Neural progenitor cell (in vitro differentiated cells): ENCODE data around the gene HIC1. TPM values are rescaled to one million over a fixed set of nuclear protein-coding genes. Genes with fewer than 3 reads are reported as not detected.

Experiments used
- DNase-seq: peaks from one replicate; pipeline ENCODE4 v3.0.0-alpha.2; 2016; ENCODE audit warnings: low spot score
- H2AFZ ChIP-seq: fragments of 200-600 bp; sonication (generic); replicated peaks from 2 replicates; pipeline ENCODE4 v1.6.1; 2016; ENCODE audit warnings: antibody characterized with exemption
- H3F3A ChIP-seq: fragments of 200-600 bp; sonication (generic); 2 replicates; pipeline ENCODE4 v1.6.1; 2016; ENCODE audit warnings: antibody characterized with exemption, low read depth
- H3K27ac ChIP-seq: fragments of 200-600 bp; sonication (generic); 2 replicates; pipeline ENCODE4 v1.5.1; 2016; ENCODE audit warnings: mild to moderate bottlenecking
- H3K27me3 ChIP-seq: fragments of 200-600 bp; sonication (generic); 2 replicates; pipeline ENCODE4 v1.6.1; 2016; ENCODE audit warnings: mild to moderate bottlenecking, moderate library complexity
- H3K36me3 ChIP-seq: fragments of 200-600 bp; sonication (generic); 2 replicates; pipeline ENCODE4 v1.5.1; 2016
- H3K4me1 ChIP-seq: fragments of 200-600 bp; sonication (generic); 2 replicates; pipeline ENCODE4 v1.6.1; 2016; ENCODE audit warnings: mixed run types
- H3K4me2 ChIP-seq: fragments of 200-600 bp; sonication (generic); 2 replicates; pipeline ENCODE4 v1.6.1; 2016
- H3K4me3 ChIP-seq: fragments of 200-600 bp; sonication (generic); 2 replicates; pipeline ENCODE4 v1.5.1; 2016
- H3K79me2 ChIP-seq: fragments of 200-600 bp; sonication (generic); 2 replicates; pipeline ENCODE4 v1.6.1; 2016; ENCODE audit warnings: low read depth
- H3K9ac ChIP-seq: fragments of 200-600 bp; sonication (generic); 2 replicates; pipeline ENCODE4 v1.6.1; 2016
- H3K9me3 ChIP-seq: fragments of 200-600 bp; sonication (generic); 2 replicates; pipeline ENCODE4 v1.5.1; 2016; ENCODE audit warnings: low read depth
- H4K20me1 ChIP-seq: fragments of 200-600 bp; sonication (generic); 2 replicates; pipeline ENCODE4 v1.6.1; 2016; ENCODE audit warnings: low read depth
- H3K27ac Mint-ChIP-seq: 3 replicates; pipeline ENCODE4 v1.8.0; 2021; ENCODE audit warnings: mixed read lengths
- H3K27me3 Mint-ChIP-seq: 2 replicates; pipeline ENCODE4 v1.8.0; 2022; ENCODE audit warnings: low read depth, mild to moderate bottlenecking, inconsistent platforms, moderate library complexity, mixed read lengths; ENCODE audit not compliant: insufficient read depth
- H3K36me3 Mint-ChIP-seq: 3 replicates; pipeline ENCODE4 v1.8.0; 2021; ENCODE audit warnings: mixed read lengths
- H3K4me1 Mint-ChIP-seq: 3 replicates; pipeline ENCODE4 v1.8.0; 2021; ENCODE audit warnings: mixed read lengths
- H3K4me3 Mint-ChIP-seq: 3 replicates; pipeline ENCODE4 v1.8.0; 2021; ENCODE audit warnings: mild to moderate bottlenecking, moderate library complexity, mixed read lengths
- H3K9me3 Mint-ChIP-seq: 3 replicates; pipeline ENCODE4 v1.8.0; 2020; ENCODE audit warnings: mixed read lengths
- EZH2 ChIP-seq: fragments of 200-600 bp; sonication (generic); IDR thresholded peaks from 2 replicates; pipeline ENCODE4 v1.6.1; 2017; ENCODE audit warnings: antibody characterized with exemption, mild to moderate bottlenecking, moderate library complexity
- EZH2phosphoT487 ChIP-seq: fragments of 200-600 bp; sonication (generic); IDR thresholded peaks from 2 replicates; pipeline ENCODE4 v1.6.1; 2017; ENCODE audit warnings: antibody characterized with exemption
- total RNA-seq: library from RNA; depleted of rRNA; stranded (reverse); fragments of >200 nt; gene quantifications from 2 replicates; pipeline ENCODE4 v1.2.3, GENCODE V29; 2015; ENCODE audit warnings: low replicate concordance
- TF ChIP-seq, protein P1 (sequence below): fragments of 200-600 bp; sonication (generic); IDR thresholded peaks from 2 replicates; pipeline ENCODE4 v1.5.1; 2017; ENCODE audit warnings: antibody characterized with exemption, mild to moderate bottlenecking

HIC1 gene
- total RNA-seq, 1 donor from 2014 or later: not detected

DNA sequence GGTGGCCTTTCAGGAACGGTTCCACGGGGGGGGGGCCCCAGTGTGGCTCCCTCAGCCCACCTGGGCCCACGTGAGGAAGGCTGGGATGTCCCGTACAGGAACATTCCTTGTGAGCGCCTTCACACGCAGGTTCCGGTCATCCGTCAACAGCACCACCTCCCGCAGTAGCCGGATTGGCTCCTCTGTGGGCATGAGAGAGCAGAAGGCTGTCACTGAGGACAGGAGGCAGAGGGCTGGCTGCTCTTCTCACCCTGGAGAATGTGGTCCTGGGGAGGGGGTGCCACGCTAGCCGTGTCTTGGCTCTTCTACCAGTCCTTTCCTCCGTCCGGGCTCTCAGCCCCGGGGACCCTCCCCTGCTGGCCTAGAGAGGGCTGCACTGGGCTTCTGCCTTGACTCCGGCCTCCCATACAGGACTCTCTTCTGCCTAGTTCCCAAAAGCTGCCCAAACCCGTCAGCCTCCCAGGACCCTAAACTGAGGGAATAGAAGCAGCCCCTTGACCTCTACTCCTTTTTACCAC is 6.6 kb downstream of the HIC1 start:
- DNase-seq: no peak
- Histone ChIP-seq H3K9me3 (no peaks in the 10 kb centered on the region), H3K79me2 (no peaks in the 10 kb centered on the region), H2AFZ (no peak overlapping the region), H3K4me2 (no peak overlapping the region), H3K9ac (no peak overlapping the region), H3K36me3 (no peaks in the 10 kb centered on the region), H4K20me1 (peaks cover 68% of the 10 kb centered on the region), H3K4me1 (peaks cover 2% of the 10 kb centered on the region), H3K27ac (no peak overlapping the region), H3K27me3 (peaks cover 61% of the 10 kb centered on the region), H3K4me3 (no peak overlapping the region), H3F3A (peaks cover 11% of the 10 kb centered on the region)
- Mint-ChIP-seq H3K4me3 (no peak overlapping the region), H3K27me3 (peaks cover 18% of the 10 kb centered on the region), H3K27ac (no peak overlapping the region), H3K4me1 (peaks cover 31% of the 10 kb centered on the region), H3K9me3 (no peaks in the 10 kb centered on the region), H3K36me3 (peaks cover 30% of the 10 kb centered on the region)
- TF ChIP-seq EZH2phosphoT487: no peak
- TF ChIP-seq, protein P1, sequence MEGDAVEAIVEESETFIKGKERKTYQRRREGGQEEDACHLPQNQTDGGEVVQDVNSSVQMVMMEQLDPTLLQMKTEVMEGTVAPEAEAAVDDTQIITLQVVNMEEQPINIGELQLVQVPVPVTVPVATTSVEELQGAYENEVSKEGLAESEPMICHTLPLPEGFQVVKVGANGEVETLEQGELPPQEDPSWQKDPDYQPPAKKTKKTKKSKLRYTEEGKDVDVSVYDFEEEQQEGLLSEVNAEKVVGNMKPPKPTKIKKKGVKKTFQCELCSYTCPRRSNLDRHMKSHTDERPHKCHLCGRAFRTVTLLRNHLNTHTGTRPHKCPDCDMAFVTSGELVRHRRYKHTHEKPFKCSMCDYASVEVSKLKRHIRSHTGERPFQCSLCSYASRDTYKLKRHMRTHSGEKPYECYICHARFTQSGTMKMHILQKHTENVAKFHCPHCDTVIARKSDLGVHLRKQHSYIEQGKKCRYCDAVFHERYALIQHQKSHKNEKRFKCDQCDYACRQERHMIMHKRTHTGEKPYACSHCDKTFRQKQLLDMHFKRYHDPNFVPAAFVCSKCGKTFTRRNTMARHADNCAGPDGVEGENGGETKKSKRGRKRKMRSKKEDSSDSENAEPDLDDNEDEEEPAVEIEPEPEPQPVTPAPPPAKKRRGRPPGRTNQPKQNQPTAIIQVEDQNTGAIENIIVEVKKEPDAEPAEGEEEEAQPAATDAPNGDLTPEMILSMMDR: no peak
- no peak for TF ChIP-seq EZH2

DNA sequence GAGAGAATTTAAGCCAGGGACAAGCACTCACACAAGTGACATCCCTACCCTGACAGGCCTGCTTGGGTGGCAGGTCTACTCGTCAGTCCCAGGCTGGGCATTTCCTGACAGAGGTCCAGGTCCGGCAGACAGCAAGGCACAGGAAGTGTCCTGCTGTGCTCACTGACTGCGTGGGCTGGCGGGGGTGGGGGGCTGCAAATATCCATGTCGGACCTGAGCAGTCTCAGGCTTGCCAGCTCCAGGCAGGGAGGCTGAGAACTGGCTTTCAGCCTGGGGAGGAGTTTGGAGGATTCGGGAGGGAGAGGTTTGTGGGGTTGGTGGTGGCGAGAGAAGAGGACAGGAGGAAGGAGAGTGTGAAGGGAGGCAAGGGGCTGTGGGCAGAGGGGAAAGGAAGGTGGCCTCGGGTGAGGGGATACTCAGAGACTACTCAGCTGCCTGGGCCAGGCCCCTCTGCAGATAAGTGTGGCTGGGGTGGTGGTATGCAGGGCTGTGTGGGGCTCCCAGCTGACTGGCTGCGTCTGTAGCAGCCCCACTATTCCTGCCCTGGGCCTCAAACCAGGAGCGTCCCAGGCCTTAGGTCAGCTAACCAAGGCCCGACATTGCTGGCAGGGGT is 7.8 kb downstream of the HIC1 start:
- no peak overlapping the region for H3K4me3 ChIP-seq
- H3K36me3 Mint-ChIP-seq: peaks cover 30% of the 10 kb centered on the region
- peak overlapping the region; percentile 58 for H3K4me3 Mint-ChIP-seq
- no peaks in the 10 kb centered on the region for H3K9me3 ChIP-seq
- no peaks in the 10 kb centered on the region for H3K4me1 ChIP-seq
- peaks cover 38% of the 10 kb centered on the region for H3K4me1 Mint-ChIP-seq
- H3K27ac ChIP-seq: no peak overlapping the region
- H3K27me3 ChIP-seq: peaks cover 50% of the 10 kb centered on the region
- TF ChIP-seq, protein P1: no peak
- TF ChIP-seq EZH2 (no peak), EZH2phosphoT487 (no peak)
- H4K20me1 ChIP-seq: peaks cover 61% of the 10 kb centered on the region
- H3K9ac ChIP-seq: no peak overlapping the region
- peaks cover 1% of the 10 kb centered on the region for H3F3A ChIP-seq
- H3K27me3 Mint-ChIP-seq: peaks cover 16% of the 10 kb centered on the region
- peak overlapping the region; percentile 54 for H3K27ac Mint-ChIP-seq
- H2AFZ ChIP-seq: no peak overlapping the region
- H3K79me2 ChIP-seq: no peaks in the 10 kb centered on the region
- DNase-seq: no peak
- H3K36me3 ChIP-seq: no peaks in the 10 kb centered on the region
- no peaks in the 10 kb centered on the region for H3K9me3 Mint-ChIP-seq
- no peak overlapping the region for H3K4me2 ChIP-seq

DNA sequence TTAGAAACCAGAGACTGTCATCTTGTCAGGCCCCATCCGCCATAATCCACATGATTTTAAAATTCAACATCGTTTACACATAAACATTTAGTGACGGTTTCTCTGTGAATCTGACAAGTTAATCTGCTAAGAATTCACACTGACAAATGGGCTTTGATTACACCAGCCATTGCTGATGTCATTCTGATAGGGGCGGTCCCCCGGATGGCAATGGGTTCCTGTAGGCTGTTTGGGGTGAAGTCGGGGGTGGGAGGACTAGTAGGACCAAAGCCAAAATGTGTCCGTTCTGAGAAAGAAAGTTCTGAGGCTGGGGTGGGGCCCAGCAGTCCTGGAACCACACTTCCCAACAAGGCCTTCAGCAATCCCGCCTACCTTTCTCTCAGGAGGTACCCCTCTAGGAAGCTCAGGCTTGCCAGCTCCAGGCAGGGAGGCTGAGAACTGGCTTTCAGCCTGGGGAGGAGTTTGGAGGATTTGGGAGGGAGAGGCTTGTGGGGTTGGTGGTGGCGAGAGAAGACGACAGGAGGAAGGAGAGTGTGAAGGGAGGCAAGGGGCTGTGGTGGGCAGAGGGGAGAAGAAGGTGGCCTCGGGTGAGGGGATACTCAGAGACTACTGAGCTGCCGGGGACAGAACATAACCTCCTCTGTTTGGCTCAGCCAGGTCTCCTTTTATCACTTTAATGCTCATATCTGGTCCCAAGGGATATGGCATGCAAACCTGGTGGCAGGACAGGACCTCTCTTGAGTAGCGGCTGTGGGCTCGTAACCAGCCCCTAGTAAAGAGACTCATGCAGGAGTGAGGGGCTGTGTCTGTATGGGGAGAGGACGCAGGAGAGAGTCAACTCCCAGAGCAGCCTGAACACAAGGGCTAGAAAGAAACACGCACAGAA is 8.6 kb downstream of the HIC1 start:
- Histone ChIP-seq H3K9ac (no peak overlapping the region), H3K79me2 (no peaks in the 10 kb centered on the region), H3K4me2 (no peak overlapping the region), H2AFZ (no peak overlapping the region), H3F3A (no peaks in the 10 kb centered on the region), H3K9me3 (no peaks in the 10 kb centered on the region), H3K27me3 (peaks cover 41% of the 10 kb centered on the region), H3K4me3 (no peak overlapping the region), H4K20me1 (peaks cover 52% of the 10 kb centered on the region), H3K4me1 (no peaks in the 10 kb centered on the region), H3K27ac (no peak overlapping the region), H3K36me3 (no peaks in the 10 kb centered on the region)
- DNase-seq: no peak
- Mint-ChIP-seq H3K9me3 (no peaks in the 10 kb centered on the region), H3K27ac (no peak overlapping the region), H3K36me3 (peaks cover 30% of the 10 kb centered on the region), H3K27me3 (peaks cover 14% of the 10 kb centered on the region), H3K4me1 (peaks cover 43% of the 10 kb centered on the region), H3K4me3 (no peak overlapping the region)
- TF ChIP-seq EZH2 (no peak), EZH2phosphoT487 (no peak)
- TF ChIP-seq, protein P1: no peak
